ENCODE measurements around the gene KLF2.

DNA sequence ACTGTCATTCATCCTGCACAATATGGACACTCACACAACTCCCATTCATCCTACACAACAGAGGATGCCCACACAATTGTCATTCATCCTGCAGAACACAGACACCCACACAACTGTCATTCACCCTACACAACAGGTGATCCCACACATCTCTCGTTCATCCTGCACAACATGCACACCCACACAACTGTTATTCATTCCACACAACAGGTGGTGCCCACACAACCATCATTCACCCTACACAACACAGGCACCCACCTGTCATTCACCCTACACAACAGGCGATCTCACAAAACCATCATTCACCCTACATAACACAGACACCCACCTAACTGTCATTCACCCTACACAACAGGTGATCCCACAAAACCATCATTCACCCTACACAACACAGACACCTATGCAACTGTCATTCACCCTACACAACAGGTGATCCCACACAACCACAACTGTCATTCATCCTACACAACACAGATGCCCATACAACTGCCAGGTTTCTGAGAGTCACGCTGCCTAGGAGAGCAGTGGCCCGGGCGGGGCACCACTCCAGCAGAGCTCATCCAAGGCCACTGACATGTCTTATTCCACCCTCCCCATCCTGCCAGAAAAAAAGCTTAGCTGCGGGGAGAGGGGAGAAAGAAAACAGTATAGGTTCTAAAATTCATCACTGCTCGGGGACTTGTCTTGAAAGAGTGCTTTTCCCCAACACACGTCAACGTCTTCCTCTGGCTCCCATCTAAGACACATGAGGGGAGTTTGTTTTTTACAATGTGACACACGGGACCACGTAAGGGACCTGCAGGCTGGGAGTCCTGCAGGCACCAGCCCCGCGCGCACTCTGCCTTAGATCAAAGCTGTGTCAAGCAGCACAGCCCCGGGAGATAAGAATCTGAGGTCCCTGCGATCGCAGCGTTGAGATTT lies 44.0 kb downstream of the KLF2 start:
- TF ChIP-seq, protein P1, sequence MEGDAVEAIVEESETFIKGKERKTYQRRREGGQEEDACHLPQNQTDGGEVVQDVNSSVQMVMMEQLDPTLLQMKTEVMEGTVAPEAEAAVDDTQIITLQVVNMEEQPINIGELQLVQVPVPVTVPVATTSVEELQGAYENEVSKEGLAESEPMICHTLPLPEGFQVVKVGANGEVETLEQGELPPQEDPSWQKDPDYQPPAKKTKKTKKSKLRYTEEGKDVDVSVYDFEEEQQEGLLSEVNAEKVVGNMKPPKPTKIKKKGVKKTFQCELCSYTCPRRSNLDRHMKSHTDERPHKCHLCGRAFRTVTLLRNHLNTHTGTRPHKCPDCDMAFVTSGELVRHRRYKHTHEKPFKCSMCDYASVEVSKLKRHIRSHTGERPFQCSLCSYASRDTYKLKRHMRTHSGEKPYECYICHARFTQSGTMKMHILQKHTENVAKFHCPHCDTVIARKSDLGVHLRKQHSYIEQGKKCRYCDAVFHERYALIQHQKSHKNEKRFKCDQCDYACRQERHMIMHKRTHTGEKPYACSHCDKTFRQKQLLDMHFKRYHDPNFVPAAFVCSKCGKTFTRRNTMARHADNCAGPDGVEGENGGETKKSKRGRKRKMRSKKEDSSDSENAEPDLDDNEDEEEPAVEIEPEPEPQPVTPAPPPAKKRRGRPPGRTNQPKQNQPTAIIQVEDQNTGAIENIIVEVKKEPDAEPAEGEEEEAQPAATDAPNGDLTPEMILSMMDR (conservative IDR thresholded peaks at IDR 0.05; ENCODE audit: low read depth, low read length) = no peak
- no peak for TF ChIP-seq EZH2phosphoT487 (IDR thresholded peaks at IDR 0.05; ENCODE audit: borderline replicate concordance, low read length)

All from PC-3 (cell line).